KG1 (cell line): Measurements from ENCODE around the gene BIRC7.

Experiments
- DNase-seq: peaks from one replicate; lab custom pipeline; 2025; lab: John Stamatoyannopoulos, UW

The BIRC7 gene

GRCh38 chr20:63224412-63225081 is 11.2 kb upstream of the BIRC7 start:
- DNase-seq = peak; percentile 4

DNA sequence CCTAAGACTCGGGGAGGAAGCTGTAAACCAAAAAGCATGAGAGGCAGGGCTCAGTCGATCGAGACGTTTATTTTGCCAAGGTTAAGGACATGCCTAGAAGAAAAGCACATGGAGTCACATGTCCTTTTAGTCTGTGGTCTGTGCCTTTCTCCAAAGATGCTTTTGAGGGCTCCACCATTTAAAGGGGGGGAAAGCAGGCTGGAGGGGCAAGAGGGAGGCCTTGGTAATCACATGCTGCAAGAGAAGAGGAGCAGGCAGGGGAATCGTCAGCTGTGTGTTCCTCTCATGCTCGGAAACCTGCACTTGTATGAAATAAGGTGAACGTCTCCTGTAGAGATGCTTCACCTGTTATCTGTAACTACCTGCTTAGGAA is 10.6 kb upstream of the BIRC7 start:
- no peak for DNase-seq

- no peak for DNase-seq
These were observed 9.4 kb upstream of the BIRC7 start for GRCh38 chr20:63226042-63226943.

DNA sequence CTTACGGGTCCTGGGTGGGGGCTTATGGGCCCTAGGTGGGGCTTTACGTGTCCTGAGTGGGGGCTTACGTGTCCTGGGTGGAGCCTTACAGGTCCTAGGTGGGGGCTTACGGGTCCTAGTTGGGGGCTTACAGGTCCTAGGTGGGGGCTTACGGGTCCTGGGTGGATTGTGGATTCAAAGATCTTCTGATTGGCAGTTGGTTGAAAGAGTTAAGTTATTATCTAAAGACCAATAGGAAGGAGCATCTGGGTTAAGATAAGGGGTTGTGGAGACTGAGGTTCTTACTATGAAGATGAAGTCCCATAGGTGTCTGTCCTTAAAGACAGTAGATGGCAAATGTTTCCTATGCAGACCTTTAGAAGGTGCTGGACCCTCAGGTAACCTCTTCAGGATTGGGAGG is 8.4 kb upstream of the BIRC7 start:
- no peak for DNase-seq

GRCh38 chr20:63228806-63229205 is 6.9 kb upstream of the BIRC7 start:
- DNase-seq = no peak

DNA sequence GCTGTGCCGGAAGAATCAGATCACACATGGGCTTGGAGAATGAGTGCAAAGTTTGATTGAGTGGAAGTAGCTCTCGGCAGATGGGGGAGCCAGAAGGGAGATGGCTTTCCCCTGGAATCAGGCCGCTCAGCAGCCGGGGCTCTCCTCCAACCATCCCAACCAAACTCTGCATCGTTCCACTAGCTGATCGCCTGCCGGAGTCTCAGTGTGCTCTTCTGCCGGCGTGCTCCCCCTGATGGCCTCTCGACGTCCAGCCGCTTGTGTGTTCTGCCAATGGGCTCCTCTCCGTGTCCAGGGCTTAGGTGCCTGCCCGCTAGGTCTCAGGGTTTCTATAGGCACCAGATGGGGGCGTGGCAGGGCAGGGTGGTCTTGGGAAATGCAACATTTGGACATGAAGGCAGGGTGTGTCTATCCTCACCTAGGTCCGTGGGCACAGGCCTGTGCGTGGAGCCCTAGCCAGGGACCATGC is 4.9 kb upstream of the BIRC7 start:
- DNase-seq = no peak

DNA sequence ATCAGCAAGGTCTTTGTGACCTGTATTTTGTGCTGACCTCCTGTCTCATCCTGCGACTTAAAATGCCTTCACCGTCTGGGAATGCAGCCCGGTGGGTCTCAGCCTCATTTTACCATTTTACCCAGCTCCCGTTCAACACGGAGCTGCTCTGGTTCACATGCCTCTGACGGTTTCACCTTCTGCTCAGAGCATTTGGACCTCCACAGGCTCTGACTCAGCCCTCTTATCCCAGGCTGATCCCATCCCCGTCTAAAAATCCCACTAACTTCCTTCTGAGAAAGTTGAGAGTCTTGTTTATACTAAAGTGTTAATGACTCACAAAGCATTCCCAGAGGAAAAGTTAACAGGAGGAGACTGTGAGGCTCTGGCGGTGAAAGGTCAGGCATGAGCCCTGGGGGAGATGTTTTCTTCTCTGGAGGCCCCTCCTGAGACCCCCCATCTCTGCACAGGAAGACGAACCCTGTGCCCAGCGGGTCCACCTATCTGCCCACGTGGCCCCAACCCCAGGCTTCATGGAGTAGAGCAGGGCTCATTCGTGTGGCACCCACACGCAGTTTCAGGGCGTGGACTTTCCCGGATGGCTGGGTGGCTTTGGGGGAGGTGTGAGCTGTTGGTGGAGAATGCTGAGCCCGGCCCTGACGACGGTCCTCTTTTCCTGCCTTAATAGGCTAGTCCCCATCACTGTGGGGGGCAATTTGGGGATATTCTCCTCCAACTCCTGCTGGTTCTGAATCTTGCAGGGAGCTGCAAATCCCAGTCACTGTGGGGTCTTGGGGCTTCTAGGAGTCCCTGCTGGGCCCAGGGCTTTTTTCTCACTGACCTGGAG is 3.3 kb upstream of the BIRC7 start:
- no peak for DNase-seq

DNA sequence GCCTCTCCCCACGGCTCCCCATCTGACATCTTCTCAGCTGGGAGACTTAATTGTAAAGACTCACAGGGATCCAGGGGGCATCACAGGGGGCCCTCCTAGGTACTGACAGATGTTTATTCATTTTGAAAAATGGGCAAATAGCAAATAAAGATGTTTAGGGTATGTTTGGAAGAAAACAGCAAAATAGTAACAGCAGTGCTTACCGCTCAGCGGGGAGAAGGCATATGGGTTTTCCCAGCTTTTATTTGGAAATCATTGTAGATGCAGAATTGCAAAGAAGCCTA is 2.7 kb upstream of the BIRC7 start:
- DNase-seq = no peak

DNA sequence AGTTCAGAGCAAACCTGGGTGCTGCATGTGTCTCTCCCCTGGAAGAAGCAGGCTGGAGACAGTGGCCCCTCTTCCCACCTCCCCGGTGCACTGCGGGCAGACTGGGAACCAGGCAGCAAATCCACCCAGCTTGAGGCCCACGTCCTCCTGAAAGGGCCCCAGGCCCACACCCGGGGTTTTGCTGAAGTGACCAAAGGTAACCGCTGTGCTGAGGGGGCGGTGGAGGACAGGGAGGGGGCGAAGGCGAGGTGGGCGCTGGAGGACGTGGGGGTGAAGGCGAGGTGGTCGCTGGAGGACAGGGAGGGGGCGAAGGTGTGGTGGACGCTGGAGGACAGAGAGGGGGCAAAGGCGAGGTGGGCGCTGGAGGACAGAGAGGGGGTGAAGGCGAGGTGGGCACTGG is 1.8 kb upstream of the BIRC7 start:
- DNase-seq = no peak

GRCh38 chr20:63234693-63235398 is 859 bp upstream of the BIRC7 start:
- DNase-seq = no peak

GRCh38 chr20:63236116-63236837 is 572 bp downstream of the BIRC7 start:
- DNase-seq = no peak

- DNase-seq = no peak
These were observed 2.3 kb downstream of the BIRC7 start for GRCh38 chr20:63238031-63238430.

DNA sequence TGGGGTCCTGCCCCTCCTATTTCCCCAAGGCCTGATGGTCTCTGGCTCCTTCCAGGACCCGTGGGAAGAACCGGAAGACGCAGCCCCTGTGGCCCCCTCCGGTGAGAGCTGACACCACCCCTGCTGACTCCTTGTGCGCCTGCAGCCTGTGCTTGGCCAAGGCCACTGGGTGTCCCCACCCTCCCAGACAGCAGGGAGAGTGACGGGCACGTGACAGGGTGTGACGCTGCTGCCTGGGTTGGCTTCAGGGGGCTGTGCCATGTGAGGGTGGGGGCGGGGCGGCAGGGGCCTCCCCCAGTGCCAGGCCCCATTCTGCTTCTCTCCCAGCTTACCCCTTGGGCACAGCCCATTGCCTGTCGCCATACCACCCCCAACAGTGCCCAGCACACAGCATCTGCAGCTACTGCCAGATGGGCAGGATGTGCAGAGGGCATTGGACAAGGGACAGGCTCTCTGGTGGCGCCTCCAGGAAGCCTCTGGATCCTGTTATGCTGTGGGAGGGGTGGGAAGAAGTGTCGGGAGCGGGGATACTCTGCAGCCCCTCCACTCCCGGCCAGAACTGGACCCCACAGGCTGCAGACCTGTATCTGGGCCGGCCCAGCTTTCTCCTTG is 2.9 kb downstream of the BIRC7 start:
- no peak for DNase-seq

DNA sequence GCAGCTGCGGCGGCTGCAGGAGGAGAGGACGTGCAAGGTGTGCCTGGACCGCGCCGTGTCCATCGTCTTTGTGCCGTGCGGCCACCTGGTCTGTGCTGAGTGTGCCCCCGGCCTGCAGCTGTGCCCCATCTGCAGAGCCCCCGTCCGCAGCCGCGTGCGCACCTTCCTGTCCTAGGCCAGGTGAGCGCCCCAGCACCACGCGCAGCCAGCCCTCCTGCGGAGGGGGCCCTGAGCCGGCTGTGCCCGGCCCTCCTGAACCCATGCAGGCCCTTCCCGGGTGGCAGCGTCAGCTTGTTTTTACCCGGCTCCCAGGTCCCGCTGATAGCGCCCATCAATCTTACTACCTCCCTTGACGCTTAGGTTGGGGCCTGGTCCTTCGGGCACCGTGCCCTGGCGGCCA is 3.7 kb downstream of the BIRC7 start:
- no peak for DNase-seq

GRCh38 chr20:63240004-63240403 is 4.3 kb downstream of the BIRC7 start:
- DNase-seq = no peak

DNA sequence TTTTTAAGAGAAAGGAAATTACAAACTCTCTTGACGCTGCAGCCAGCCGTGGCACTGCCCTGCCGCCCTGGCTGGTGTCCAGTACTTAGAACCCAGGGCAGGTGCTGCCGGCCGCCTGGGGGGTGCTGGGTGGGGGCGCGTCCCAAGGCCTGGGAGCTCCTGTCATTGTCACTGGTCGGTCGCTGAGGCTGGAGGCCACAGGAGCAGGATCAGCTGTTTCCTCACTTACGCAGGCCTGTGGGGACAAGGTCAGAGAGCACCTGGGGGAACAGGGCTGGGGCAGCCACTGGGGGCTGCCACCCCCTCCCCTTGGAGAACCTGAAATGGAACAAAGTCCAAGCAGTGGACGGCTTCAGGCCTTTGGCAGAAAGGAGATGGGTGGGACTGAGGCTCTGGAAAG is 5.6 kb downstream of the BIRC7 start:
- no peak for DNase-seq

DNA sequence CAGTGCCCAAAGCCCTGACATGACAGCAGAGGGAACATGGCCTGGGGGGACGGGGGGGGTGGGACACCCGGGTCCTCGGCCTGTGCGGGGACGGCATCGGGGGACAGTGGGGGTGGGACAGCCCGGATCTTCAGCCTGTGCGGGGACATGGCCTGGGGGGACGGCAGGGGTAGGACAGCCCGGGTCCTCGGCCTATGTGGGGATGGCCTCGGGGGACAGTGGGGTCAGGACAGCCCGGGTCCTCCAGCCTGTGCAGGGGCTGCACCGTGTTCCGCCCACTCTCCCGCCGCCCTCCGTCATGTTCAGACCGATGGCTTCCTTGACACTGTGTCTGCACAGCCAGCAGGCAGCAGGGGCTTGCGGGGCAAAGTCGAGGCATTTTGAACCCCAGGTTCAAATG is 7.0 kb downstream of the BIRC7 start:
- no peak for DNase-seq

GRCh38 chr20:63243604-63244247 is 8.0 kb downstream of the BIRC7 start:
- DNase-seq = no peak

DNA sequence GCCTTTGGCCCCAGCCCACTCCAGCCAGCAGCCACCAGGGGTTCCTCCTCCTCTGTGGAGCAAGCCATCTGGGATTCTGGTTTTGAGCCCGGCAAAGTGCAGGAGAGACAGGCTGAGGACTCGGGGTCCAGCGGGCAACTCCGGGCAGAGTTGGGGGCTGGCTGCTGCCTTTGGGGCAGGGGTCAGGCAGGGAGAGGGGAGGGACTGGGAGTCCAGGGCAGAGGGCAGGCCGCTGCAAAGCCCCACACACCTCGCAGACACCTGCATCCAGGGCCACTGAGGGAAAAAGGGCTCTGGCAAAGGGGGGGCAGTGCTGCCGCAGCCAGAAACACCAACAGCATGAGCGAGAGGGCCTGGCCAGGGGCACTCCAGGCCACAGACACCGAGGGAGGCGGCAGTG is 8.8 kb downstream of the BIRC7 start:
- no peak for DNase-seq

GRCh38 chr20:63246490-63247288 is 11.0 kb downstream of the BIRC7 start:
- no peak for DNase-seq
